ENCODE data around the gene RPS6KB2. TPM values are rescaled to one million over a fixed set of nuclear protein-coding genes. Genes with fewer than 3 reads are reported as not detected.

The RPS6KB2 gene
- total RNA-seq, 4 donors from 2014 or later, result 36.9 to 69.3 (median 47.1) TPM

GRCh38 chr11:67382276-67383136 is 45.8 kb upstream of the RPS6KB2 start:
- peak; percentile 74 to 86 for DNase-seq (ENCODE audit: low spot score in 2 of 2)
- TF ChIP-seq EP300 (IDR thresholded peaks at IDR 0.05) (peak in 1 of 2 donors; percentile 37), CTCF (IDR thresholded peaks at IDR 0.05) (peak; percentile 92 to 99 (median 97)), POLR2A (IDR thresholded peaks at IDR 0.05) (no peak)
- Histone ChIP-seq H3K36me3 (no peaks in the 10 kb centered on the region), H3K27me3 (no peaks in the 10 kb centered on the region), H3K27ac (peak overlapping the region in 1 of 4 donors; percentile 13), H3K4me3 (no peak overlapping the region), H3K4me1 (peaks cover 0 to 41% (median 8%) of the 10 kb centered on the region in 4 donors), H3K9me3 (no peaks in the 10 kb centered on the region)
- 36 to 39% methylated on average over 16 of the region's 16 CpGs for WGBS, 2 donors

GRCh38 chr11:67384851-67385366 is 43.4 kb upstream of the RPS6KB2 start:
- Histone ChIP-seq H3K36me3 (no peaks in the 10 kb centered on the region), H3K4me1 (peaks cover 0 to 28% (median 8%) of the 10 kb centered on the region in 4 donors), H3K27me3 (no peaks in the 10 kb centered on the region), H3K27ac (peak overlapping the region in 2 of 4 donors; percentile 12 to 63), H3K9me3 (no peaks in the 10 kb centered on the region), H3K4me3 (no peak overlapping the region)
- 35 to 52% methylated on average over 3 of the region's 3 CpGs for WGBS, 2 donors
- no peak for DNase-seq (ENCODE audit: low spot score in 2 of 2)
- peak in 1 of 2 donors; percentile 20 for TF ChIP-seq EP300 (IDR thresholded peaks at IDR 0.05)
- TF ChIP-seq POLR2A (IDR thresholded peaks at IDR 0.05), result no peak
- TF ChIP-seq CTCF (IDR thresholded peaks at IDR 0.05), result no peak

GRCh38 chr11:67387069-67387468 is 41.2 kb upstream of the RPS6KB2 start:
- Histone ChIP-seq H3K4me3 (no peak overlapping the region), H3K4me1 (peaks cover 0 to 37% (median 15%) of the 10 kb centered on the region in 4 donors), H3K27ac (no peak overlapping the region), H3K36me3 (no peaks in the 10 kb centered on the region), H3K27me3 (no peaks in the 10 kb centered on the region), H3K9me3 (no peaks in the 10 kb centered on the region)
- TF ChIP-seq CTCF (IDR thresholded peaks at IDR 0.05) (no peak), POLR2A (IDR thresholded peaks at IDR 0.05) (no peak), EP300 (IDR thresholded peaks at IDR 0.05) (no peak)
- WGBS, 2 donors, result 32 to 38% methylated on average over 4 to 9 of the region's 9 CpGs
- DNase-seq (ENCODE audit: low spot score in 2 of 2), result no peak

- Histone ChIP-seq H3K4me3 (no peak overlapping the region), H3K36me3 (no peaks in the 10 kb centered on the region), H3K4me1 (peaks cover 0 to 35% (median 15%) of the 10 kb centered on the region in 4 donors), H3K27me3 (no peaks in the 10 kb centered on the region), H3K9me3 (no peaks in the 10 kb centered on the region), H3K27ac (no peak overlapping the region)
- WGBS, 2 donors, result 53 to 62% methylated on average over 6 of the region's 6 CpGs
- TF ChIP-seq POLR2A (IDR thresholded peaks at IDR 0.05) (no peak), EP300 (IDR thresholded peaks at IDR 0.05) (no peak), CTCF (IDR thresholded peaks at IDR 0.05) (no peak)
- DNase-seq (ENCODE audit: low spot score in 2 of 2), result no peak
Observed at GRCh38 chr11:67387518-67387917, 40.8 kb upstream of the RPS6KB2 start.

- Histone ChIP-seq H3K27me3 (no peaks in the 10 kb centered on the region), H3K4me1 (peaks cover 0 to 42% (median 17%) of the 10 kb centered on the region in 4 donors), H3K27ac (no peak overlapping the region), H3K36me3 (peaks cover 0 to 12% (median 0%) of the 10 kb centered on the region in 3 donors), H3K9me3 (no peaks in the 10 kb centered on the region), H3K4me3 (no peak overlapping the region)
- 56 to 61% methylated on average over 6 of the region's 6 CpGs for WGBS, 2 donors
- DNase-seq (ENCODE audit: low spot score in 2 of 2), result peak in 1 of 2 donors; percentile 41
- TF ChIP-seq POLR2A (IDR thresholded peaks at IDR 0.05) (no peak), CTCF (IDR thresholded peaks at IDR 0.05) (peak; percentile 19 to 51 (median 29)), EP300 (IDR thresholded peaks at IDR 0.05) (no peak)
Observed at GRCh38 chr11:67389477-67389876, 38.8 kb upstream of the RPS6KB2 start.
